CD4-positive, alpha-beta T cell (primary cell): ENCODE measurements around the gene CGNL1. TPM values are rescaled to one million over a fixed set of nuclear protein-coding genes. Genes with fewer than 3 reads are reported as not detected.

Experiments used
- ATAC-seq: fragments of 200-7000 bp; cut with Tn5 transposase; one replicate; pipeline ENCODE4 v1.10.0; 2022; ENCODE audit warnings: mild to moderate bottlenecking; ENCODE audit not compliant: poor library complexity
- CTCF ChIA-PET: fragments of 350-600 bp; sonication (Branson Sonifier 250); formaldehyde crosslinking; loops from one replicate; lab custom pipeline; 2021; ENCODE audit warnings: antibody characterized with exemption, inconsistent platforms; lab: Charles Lee
- POLR2A ChIA-PET: fragments of 350-600 bp; sonication (Branson Sonifier 250); formaldehyde crosslinking; loops from one replicate; lab custom pipeline; 2021; ENCODE audit warnings: antibody characterized with exemption, inconsistent platforms; lab: Charles Lee
- DNase-seq, 14 experiments: peaks; one replicate each; pipeline ENCODE4 v3.0.0-alpha.2; 2013 to 2020; ENCODE audit warnings: mixed read lengths in 2 of 14
- H3K27ac ChIP-seq, 2 donors: one replicate each; pipeline versions ENCODE4 v1.5.1 to v1.7.0; 2013; ENCODE audit warnings: low read length in 2 of 2, low read depth in 1 of 2, mild to moderate bottlenecking in 1 of 2
- H3K27me3 ChIP-seq, 2 experiments: 1 replicate in 1 of 2; 2 replicates in 1 of 2; pipeline versions ENCODE4 v1.6.1 to v1.7.0; 2013; ENCODE audit warnings: low read length in 2 of 2, control low read depth in 1 of 2, mild to moderate bottlenecking in 1 of 2, moderate library complexity in 1 of 2; ENCODE audit not compliant: insufficient read depth in 2 of 2, control insufficient read depth in 1 of 2
- H3K36me3 ChIP-seq: one replicate; pipeline ENCODE4 v1.6.1; 2013; ENCODE audit warnings: low read length, control low read depth; ENCODE audit not compliant: insufficient read depth
- H3K4me1 ChIP-seq: one replicate; pipeline ENCODE4 v1.6.1; 2013; ENCODE audit warnings: low read length, control low read depth; ENCODE audit not compliant: insufficient read depth
- H3K4me3 ChIP-seq: one replicate; pipeline ENCODE4 v1.5.1; 2013; ENCODE audit warnings: mild to moderate bottlenecking, low read length, moderate library complexity
- H3K9me3 ChIP-seq, 2 experiments: 1 replicate in 1 of 2; 2 replicates in 1 of 2; pipeline versions ENCODE4 v1.6.1 to v1.7.0; 2013; ENCODE audit warnings: low read length in 2 of 2, mild to moderate bottlenecking in 2 of 2, control low read depth in 1 of 2, moderate library complexity in 1 of 2; ENCODE audit not compliant: control insufficient read depth in 1 of 2, insufficient read depth in 1 of 2
- H3K27ac Mint-ChIP-seq: one replicate; pipeline ENCODE4 v1.8.0; 2020; ENCODE audit warnings: mixed read lengths
- H3K27me3 Mint-ChIP-seq: one replicate; pipeline ENCODE4 v1.8.0; 2021; ENCODE audit warnings: mixed read lengths
- H3K36me3 Mint-ChIP-seq: one replicate; pipeline ENCODE4 v1.8.0; 2021; ENCODE audit warnings: low read depth, mixed read lengths
- H3K4me1 Mint-ChIP-seq: one replicate; pipeline ENCODE4 v1.8.0; 2021; ENCODE audit warnings: low read depth, mixed read lengths
- H3K4me3 Mint-ChIP-seq: one replicate; pipeline ENCODE4 v1.8.0; 2020; ENCODE audit warnings: mild to moderate bottlenecking, mixed read lengths
- H3K9me3 Mint-ChIP-seq: one replicate; pipeline ENCODE4 v1.8.0; 2020; ENCODE audit warnings: mixed read lengths
- intact Hi-C, 2 experiments: fragments of 100-400 bp; cut with DNase I in 1 of 2; cut with micrococcal nuclease in 1 of 2; formaldehyde crosslinking; loops; one replicate each; pipeline versions ENCODE4 v1.15.1 to v1.9.0; 2023 to 2025; cut with DNase I, micrococcal nuclease
- total RNA-seq, 174 experiments: library from RNA in 2 of 174; stranded (reverse) in 2 of 174; gene quantifications; one replicate each; pipeline ENCODE4 v1.2.3 and lab custom pipeline; 2021 to 2026
- TF ChIP-seq, protein P1 (sequence below): fragments of 200-600 bp; IDR thresholded peaks from one replicate; pipeline ENCODE4 v1.8.0; 2022; ENCODE audit warnings: antibody characterized with exemption, mild to moderate bottlenecking

CGNL1 gene
- total RNA-seq, 2 experiments from 2014 or later: not detected

DNA sequence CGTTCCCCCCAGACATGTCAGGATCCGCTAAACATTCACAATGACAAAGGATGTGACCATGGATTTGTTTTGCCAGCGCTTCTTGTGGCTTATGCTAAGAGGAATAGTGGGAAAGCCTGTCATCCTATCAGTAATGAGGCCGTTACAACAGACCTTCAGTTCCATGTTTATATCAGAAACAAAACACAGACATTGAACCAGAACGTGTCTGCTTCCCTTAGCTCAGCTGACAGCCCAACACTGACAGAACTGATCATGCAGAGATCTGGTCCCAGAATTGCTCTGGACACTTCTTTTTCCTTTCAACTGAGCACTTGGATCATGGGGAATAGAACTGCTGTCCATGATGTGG lies 157.1 kb downstream of the CGNL1 start:
- ATAC-seq: no peak
- TF ChIP-seq, protein P1, sequence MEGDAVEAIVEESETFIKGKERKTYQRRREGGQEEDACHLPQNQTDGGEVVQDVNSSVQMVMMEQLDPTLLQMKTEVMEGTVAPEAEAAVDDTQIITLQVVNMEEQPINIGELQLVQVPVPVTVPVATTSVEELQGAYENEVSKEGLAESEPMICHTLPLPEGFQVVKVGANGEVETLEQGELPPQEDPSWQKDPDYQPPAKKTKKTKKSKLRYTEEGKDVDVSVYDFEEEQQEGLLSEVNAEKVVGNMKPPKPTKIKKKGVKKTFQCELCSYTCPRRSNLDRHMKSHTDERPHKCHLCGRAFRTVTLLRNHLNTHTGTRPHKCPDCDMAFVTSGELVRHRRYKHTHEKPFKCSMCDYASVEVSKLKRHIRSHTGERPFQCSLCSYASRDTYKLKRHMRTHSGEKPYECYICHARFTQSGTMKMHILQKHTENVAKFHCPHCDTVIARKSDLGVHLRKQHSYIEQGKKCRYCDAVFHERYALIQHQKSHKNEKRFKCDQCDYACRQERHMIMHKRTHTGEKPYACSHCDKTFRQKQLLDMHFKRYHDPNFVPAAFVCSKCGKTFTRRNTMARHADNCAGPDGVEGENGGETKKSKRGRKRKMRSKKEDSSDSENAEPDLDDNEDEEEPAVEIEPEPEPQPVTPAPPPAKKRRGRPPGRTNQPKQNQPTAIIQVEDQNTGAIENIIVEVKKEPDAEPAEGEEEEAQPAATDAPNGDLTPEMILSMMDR: no peak
- ChIA-PET POLR2A (no interaction called here), CTCF (no interaction called here)
- Mint-ChIP-seq H3K4me1 (no peaks in the 10 kb centered on the region), H3K36me3 (no peaks in the 10 kb centered on the region), H3K27me3 (no peaks in the 10 kb centered on the region), H3K27ac (no peak overlapping the region), H3K9me3 (no peaks in the 10 kb centered on the region), H3K4me3 (no peak overlapping the region)
- H3K9me3 ChIP-seq: no peaks in the 10 kb centered on the region
- no peak overlapping the region for H3K27ac ChIP-seq
- no peaks in the 10 kb centered on the region for H3K4me1 ChIP-seq
- no peaks in the 10 kb centered on the region for H3K36me3 ChIP-seq
- H3K4me3 ChIP-seq: no peak overlapping the region
- DNase-seq: no peak
- intact Hi-C loops: no loop called here
- peaks cover 0 to 5% of the 10 kb centered on the region in 2 experiments for H3K27me3 ChIP-seq

DNA sequence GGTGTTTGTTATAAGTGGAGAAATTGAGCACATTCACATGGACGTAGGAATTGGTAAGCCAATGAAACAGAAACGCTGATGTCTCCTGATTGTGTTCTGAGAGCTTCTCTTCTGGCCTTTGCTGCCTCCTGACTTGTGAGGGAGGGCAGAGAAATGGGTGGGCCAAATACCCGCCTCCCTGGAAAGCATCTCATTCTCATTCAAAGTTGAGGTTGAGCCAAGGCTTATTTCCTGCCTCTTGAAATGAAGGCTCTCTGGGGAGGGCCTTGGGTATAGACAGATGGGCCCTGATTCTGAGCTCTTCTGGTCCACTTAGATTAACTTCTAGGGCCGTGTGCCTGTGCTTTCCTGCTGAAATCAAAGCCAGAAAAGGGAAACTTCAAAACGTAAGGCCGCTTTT lies 158.0 kb downstream of the CGNL1 start:
- Mint-ChIP-seq H3K27ac (no peak overlapping the region), H3K27me3 (peaks cover 3% of the 10 kb centered on the region), H3K4me3 (no peak overlapping the region), H3K36me3 (no peaks in the 10 kb centered on the region), H3K9me3 (no peaks in the 10 kb centered on the region), H3K4me1 (no peaks in the 10 kb centered on the region)
- H3K36me3 ChIP-seq: no peaks in the 10 kb centered on the region
- intact Hi-C loops: no loop called here
- TF ChIP-seq, protein P1: no peak
- ChIA-PET CTCF (no interaction called here), POLR2A (no interaction called here)
- no peaks in the 10 kb centered on the region for H3K9me3 ChIP-seq
- no peaks in the 10 kb centered on the region for H3K4me1 ChIP-seq
- ATAC-seq (no peak), DNase-seq (no peak)
- no peak overlapping the region for H3K4me3 ChIP-seq
- no peak overlapping the region for H3K27ac ChIP-seq
- H3K27me3 ChIP-seq: peaks cover 0 to 5% of the 10 kb centered on the region in 2 experiments

DNA sequence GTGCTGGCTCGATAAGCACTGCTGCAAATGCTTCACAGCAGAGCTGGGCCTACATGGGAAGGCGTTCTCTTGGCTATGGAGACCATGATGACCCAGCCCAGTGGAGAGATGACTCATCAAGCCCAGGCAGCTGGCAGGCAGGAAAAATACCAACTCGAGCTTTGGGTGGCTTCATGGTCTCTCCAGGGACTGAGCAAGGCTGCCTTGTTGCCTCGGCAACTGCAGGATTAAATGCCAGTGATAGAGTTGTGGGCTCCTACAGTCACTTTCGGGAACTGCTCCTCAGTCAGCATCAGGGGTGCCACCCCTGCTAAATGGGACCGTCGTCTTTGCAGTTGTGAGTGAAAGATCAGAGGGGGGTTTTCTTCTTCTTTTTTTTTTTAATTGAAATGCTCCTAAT lies 160.8 kb downstream of the CGNL1 start:
- TF ChIP-seq, protein P1: no peak
- H3K4me3 ChIP-seq: no peak overlapping the region
- intact Hi-C loops: no loop called here
- Mint-ChIP-seq H3K9me3 (no peaks in the 10 kb centered on the region), H3K36me3 (no peaks in the 10 kb centered on the region), H3K27ac (no peak overlapping the region), H3K4me1 (no peaks in the 10 kb centered on the region), H3K27me3 (peaks cover 11% of the 10 kb centered on the region), H3K4me3 (no peak overlapping the region)
- no peak for DNase-seq
- no peaks in the 10 kb centered on the region for H3K36me3 ChIP-seq
- CTCF ChIA-PET: no interaction called here
- POLR2A ChIA-PET: no interaction called here
- no peak overlapping the region for H3K27ac ChIP-seq
- ATAC-seq: no peak
- no peaks in the 10 kb centered on the region for H3K9me3 ChIP-seq
- peaks cover 0 to 3% of the 10 kb centered on the region in 2 experiments for H3K27me3 ChIP-seq
- no peaks in the 10 kb centered on the region for H3K4me1 ChIP-seq
